HEK293 (cell line): ENCODE results near the gene VSIR.

Experiments
- CTCF ChIP-seq: fragments of 450-650 bp; formaldehyde crosslinking; IDR thresholded peaks from 2 replicates; pipeline ENCODE4 v1.5.1; 2016; ENCODE audit warnings: missing biosample characterization, missing genetic modification characterization
- PRDM1 ChIP-seq: fragments of 450-650 bp; formaldehyde crosslinking; IDR thresholded peaks from 2 replicates; pipeline ENCODE4; 2016; ENCODE audit warnings: missing biosample characterization, missing genetic modification characterization
- TCF7L2 ChIP-seq: IDR thresholded peaks from 2 replicates; pipeline ENCODE4 v1.6.1; 2011; ENCODE audit warnings: low read depth, mild to moderate bottlenecking, inconsistent platforms, low read length, moderate library complexity, borderline replicate concordance
- YY1 ChIP-seq: fragments of 450-650 bp; formaldehyde crosslinking; IDR thresholded peaks from 2 replicates; pipeline ENCODE4 v1.5.1; 2018; ENCODE audit warnings: missing biosample characterization, missing genetic modification characterization
- ZBTB11 ChIP-seq: fragments of 450-650 bp; formaldehyde crosslinking; conservative IDR thresholded peaks from 2 replicates; pipeline ENCODE4 v1.5.1; 2016; ENCODE audit warnings: low read depth, missing biosample characterization, missing genetic modification characterization
- ZBTB26 ChIP-seq: fragments of 450-650 bp; formaldehyde crosslinking; optimal IDR thresholded peaks from 2 replicates; pipeline ENCODE3; 2016; ENCODE audit warnings: missing biosample characterization, mild to moderate bottlenecking, missing genetic modification characterization
- ZNF324 ChIP-seq: fragments of 450-650 bp; formaldehyde crosslinking; IDR thresholded peaks from 2 replicates; pipeline ENCODE4 v1.5.1; 2016; ENCODE audit warnings: missing biosample characterization, missing genetic modification characterization
- ZNF354C ChIP-seq: fragments of 450-650 bp; formaldehyde crosslinking; IDR thresholded peaks from 2 replicates; pipeline ENCODE4 v1.5.1; 2016; ENCODE audit warnings: missing biosample characterization, missing genetic modification characterization, low read depth, borderline replicate concordance
- ZNF423 ChIP-seq: fragments of 450-650 bp; formaldehyde crosslinking; IDR thresholded peaks from 2 replicates; pipeline ENCODE4 v1.5.1; 2016; ENCODE audit warnings: missing biosample characterization, missing genetic modification characterization
- ZNF610 ChIP-seq: fragments of 450-650 bp; formaldehyde crosslinking; IDR thresholded peaks from 2 replicates; pipeline ENCODE4 v1.5.1; 2016; ENCODE audit warnings: missing biosample characterization, missing genetic modification characterization, borderline replicate concordance
- TF ChIP-seq, protein P1 (sequence below): fragments of 450-650 bp; formaldehyde crosslinking; IDR thresholded peaks from 2 replicates; pipeline ENCODE4 v1.5.1; 2016; ENCODE audit warnings: missing biosample characterization, missing genetic modification characterization

- TF ChIP-seq CTCF (tag by site-specific recombination) (no peak), TCF7L2 (no peak), ZNF423 (tag by site-specific recombination) (no peak), ZNF354C (tag by site-specific recombination) (no peak), ZBTB26 (tag by site-specific recombination) (no peak), PRDM1 (tag by site-specific recombination) (no peak), ZBTB11 (no peak), ZNF324 (tag by site-specific recombination) (no peak), ZNF610 (tag by site-specific recombination) (no peak), YY1 (tag by site-specific recombination) (no peak)
- TF ChIP-seq, protein P1, sequence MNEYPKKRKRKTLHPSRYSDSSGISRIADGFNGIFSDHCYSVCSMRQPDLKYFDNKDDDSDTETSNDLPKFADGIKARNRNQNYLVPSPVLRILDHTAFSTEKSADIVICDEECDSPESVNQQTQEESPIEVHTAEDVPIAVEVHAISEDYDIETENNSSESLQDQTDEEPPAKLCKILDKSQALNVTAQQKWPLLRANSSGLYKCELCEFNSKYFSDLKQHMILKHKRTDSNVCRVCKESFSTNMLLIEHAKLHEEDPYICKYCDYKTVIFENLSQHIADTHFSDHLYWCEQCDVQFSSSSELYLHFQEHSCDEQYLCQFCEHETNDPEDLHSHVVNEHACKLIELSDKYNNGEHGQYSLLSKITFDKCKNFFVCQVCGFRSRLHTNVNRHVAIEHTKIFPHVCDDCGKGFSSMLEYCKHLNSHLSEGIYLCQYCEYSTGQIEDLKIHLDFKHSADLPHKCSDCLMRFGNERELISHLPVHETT, result no peak
Observed at GRCh38 chr10:71729161-71729636, 44.1 kb downstream of the VSIR start.
